ENCODE results near the gene TMEM181. TPM values are rescaled to one million over a fixed set of nuclear protein-coding genes. Genes with fewer than 3 reads are reported as not detected.
"Not testable (repeated sequence)": the region's sequence is repeated elsewhere in the genome, so short reads cannot be mapped to it uniquely, and the experiment has no call there.

TMEM181 gene
- total RNA-seq, 2 donors from 2014 or later: 17.6 to 20.4 TPM

DNA sequence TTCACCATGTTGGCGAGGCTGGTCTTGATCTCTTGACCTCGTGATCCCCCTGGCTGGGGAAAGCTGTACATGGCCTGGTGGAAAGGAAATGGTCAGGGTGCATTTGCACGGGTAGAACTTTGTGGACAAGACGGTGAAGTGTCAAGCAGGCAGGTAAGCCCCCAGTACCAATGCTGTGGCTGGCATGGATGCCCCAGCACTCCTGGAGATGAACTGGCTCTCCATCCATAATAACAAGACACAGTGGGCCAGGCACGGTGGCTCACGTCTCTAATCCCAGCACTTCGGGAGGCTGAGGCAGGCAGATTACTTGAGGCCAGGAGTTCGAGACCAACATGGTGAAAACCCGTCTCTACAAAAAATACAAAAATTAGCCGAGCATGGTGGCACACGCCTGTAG, 37.3 kb upstream of the TMEM181 start:
- no peak for DNase-seq
- H3K27me3 Mint-ChIP-seq: peaks cover 51% of the 10 kb centered on the region
- H3K4me3 Mint-ChIP-seq: no peak overlapping the region
- peaks cover 9% of the 10 kb centered on the region for H3K4me1 Mint-ChIP-seq
- ATAC-seq: no peak
- no peak overlapping the region for H3K27ac Mint-ChIP-seq
- H3K9me3 ChIP-seq (ENCODE audit: control insufficient read depth, low read length, poor library complexity, severe bottlenecking): no peaks in the 10 kb centered on the region
- no peaks in the 10 kb centered on the region for H3K36me3 Mint-ChIP-seq (ENCODE audit: low read depth)

DNA sequence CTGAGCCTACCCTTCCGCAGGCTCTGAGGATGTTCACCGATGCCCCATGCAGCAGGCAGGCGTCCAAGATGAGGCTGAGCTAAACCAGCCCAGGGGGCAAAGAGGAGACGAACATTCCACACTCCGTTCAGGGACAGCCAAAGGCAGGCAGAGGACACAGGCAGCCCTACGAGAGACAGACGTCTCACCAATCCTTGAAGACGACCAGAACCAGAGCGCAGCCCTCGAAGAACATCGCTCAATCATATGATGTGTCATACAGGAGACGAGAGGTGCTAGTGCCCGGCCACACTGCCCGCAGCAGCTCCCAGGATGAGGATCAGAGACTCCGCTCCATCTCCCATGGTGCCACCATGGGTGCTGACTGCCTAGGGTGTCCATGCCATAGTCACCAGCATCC, 35.6 kb upstream of the TMEM181 start:
- no peak overlapping the region for H3K27ac Mint-ChIP-seq
- H3K9me3 ChIP-seq (ENCODE audit: control insufficient read depth, low read length, poor library complexity, severe bottlenecking): no peaks in the 10 kb centered on the region
- ATAC-seq: no peak
- H3K4me1 Mint-ChIP-seq: peaks cover 2% of the 10 kb centered on the region
- no peaks in the 10 kb centered on the region for H3K36me3 Mint-ChIP-seq (ENCODE audit: low read depth)
- H3K27me3 Mint-ChIP-seq: peaks cover 57% of the 10 kb centered on the region
- DNase-seq: no peak
- H3K4me3 Mint-ChIP-seq: no peak overlapping the region

DNA sequence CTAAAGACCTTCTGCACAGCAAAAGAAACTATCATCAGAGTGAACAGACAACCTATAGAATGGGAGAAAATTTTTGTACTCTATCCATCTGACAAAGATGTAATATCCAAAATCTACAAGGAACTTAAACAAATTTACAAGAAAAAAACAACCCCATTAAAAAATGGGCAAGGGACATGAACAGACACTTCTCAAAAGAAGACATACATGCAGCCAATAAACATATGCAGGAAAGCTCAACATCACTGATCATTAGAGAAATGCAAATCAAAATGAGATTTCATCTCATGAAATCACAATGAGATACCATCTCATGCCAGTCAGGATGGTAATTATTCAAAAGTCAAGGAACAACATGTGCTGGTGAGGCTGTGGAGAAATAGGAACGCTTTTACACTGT, 32.0 kb upstream of the TMEM181 start:
- not testable (repeated sequence) for DNase-seq; H3K4me1 Mint-ChIP-seq; H3K36me3 Mint-ChIP-seq (ENCODE audit: low read depth); H3K4me3 Mint-ChIP-seq; ATAC-seq; H3K27ac Mint-ChIP-seq; H3K9me3 ChIP-seq (ENCODE audit: control insufficient read depth, low read length, poor library complexity, severe bottlenecking)
- peaks cover 52% of the 10 kb centered on the region for H3K27me3 Mint-ChIP-seq

DNA sequence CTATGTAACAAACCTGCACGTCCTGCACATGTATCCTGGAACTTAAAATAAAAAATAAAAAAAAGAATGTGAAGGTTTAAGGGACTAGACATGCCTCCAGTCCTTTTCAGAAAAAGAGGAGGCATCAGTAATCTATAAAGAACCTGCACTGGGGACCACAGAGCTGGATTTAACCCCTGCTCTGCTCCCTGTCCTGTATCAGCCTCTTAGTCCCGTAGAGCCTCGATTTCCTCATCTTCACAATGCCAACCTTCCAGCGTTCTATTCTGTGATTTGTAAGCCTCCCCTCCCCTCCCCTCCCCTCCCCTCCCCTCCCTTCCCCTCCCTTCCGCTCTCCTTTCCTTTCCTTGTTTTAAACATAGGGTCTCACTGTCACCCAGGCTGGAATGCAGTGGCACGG, 31.1 kb upstream of the TMEM181 start:
- Mint-ChIP-seq H3K27me3 (peaks cover 45% of the 10 kb centered on the region), H3K36me3 (ENCODE audit: low read depth) (peaks cover 3% of the 10 kb centered on the region), H3K4me1 (no peaks in the 10 kb centered on the region), H3K4me3 (no peak overlapping the region), H3K27ac (no peak overlapping the region)
- DNase-seq: no peak
- H3K9me3 ChIP-seq (ENCODE audit: control insufficient read depth, low read length, poor library complexity, severe bottlenecking): no peaks in the 10 kb centered on the region
- no peak for ATAC-seq

DNA sequence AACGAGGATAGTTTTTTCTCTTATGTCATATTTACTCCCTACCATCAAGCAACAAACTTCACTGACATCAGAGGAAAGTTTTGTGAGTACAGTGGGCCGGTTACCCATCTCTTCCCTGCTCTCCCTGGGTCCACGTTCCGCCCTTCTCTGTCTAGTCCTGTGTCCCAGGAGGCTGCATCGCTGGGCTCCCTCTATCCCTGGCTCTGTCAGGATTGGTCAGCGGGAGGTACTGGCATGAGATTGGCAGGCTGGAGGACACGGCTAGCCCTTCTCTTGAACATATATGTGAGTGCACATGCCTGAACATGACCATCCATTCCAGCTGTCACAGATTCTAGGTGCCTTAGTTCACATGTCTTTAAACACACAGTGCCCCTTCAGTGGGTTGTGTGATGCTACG, 30.3 kb upstream of the TMEM181 start:
- DNase-seq: no peak
- Mint-ChIP-seq H3K4me1 (no peaks in the 10 kb centered on the region), H3K4me3 (no peak overlapping the region), H3K36me3 (ENCODE audit: low read depth) (peaks cover 3% of the 10 kb centered on the region), H3K27me3 (peaks cover 37% of the 10 kb centered on the region), H3K27ac (no peak overlapping the region)
- H3K9me3 ChIP-seq (ENCODE audit: control insufficient read depth, low read length, poor library complexity, severe bottlenecking): no peaks in the 10 kb centered on the region
- no peak for ATAC-seq

DNA sequence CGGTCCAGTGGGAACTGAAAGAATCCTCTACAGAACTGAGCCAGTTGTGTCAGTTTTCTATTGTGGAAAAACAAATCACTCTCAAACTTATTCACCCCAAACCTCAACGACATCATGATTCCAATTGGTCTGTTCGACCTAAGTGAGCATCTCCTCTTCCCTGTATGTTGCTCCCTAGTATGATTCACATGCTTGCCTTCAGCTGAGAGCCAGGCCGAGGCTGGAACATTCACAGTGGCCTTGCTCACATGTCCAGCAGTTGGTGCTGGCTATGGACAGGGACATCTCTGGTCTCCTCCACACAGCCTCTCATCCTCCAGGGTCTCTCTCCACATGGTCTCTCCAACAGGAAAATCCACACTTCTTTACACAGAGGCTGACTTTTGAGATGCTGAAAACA, 28.3 kb upstream of the TMEM181 start:
- ATAC-seq: no peak

DNA sequence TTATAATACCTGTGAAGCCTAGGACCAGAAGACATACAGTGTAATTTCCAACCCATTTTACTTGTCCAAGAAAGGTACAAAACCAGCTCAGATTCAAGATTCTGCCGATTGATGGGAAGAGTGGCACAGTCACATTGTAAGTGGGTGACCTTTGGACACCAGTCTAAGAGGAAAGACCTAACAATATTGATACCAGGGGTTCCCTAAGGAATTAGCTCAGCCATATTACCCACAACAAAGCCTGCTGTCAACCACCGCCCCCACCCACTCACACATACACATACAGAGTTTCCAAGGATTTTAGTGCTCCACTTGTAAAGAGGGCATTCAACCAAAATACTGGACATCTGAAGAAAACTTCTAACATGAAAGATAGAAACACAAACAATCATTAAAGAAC, 27.9 kb upstream of the TMEM181 start:
- Mint-ChIP-seq H3K27me3 (peaks cover 27% of the 10 kb centered on the region), H3K27ac (no peak overlapping the region), H3K4me3 (no peak overlapping the region), H3K36me3 (ENCODE audit: low read depth) (peaks cover 3% of the 10 kb centered on the region), H3K4me1 (no peaks in the 10 kb centered on the region)
- H3K9me3 ChIP-seq (ENCODE audit: control insufficient read depth, low read length, poor library complexity, severe bottlenecking): no peaks in the 10 kb centered on the region
- ATAC-seq: no peak
- no peak for DNase-seq

More for the DNA sequence above, 28.3 kb upstream of the TMEM181 start:
- DNase-seq: no peak
- H3K27ac Mint-ChIP-seq: no peak overlapping the region
- H3K27me3 Mint-ChIP-seq: peaks cover 28% of the 10 kb centered on the region
- H3K36me3 Mint-ChIP-seq (ENCODE audit: low read depth): peaks cover 3% of the 10 kb centered on the region
- no peaks in the 10 kb centered on the region for H3K4me1 Mint-ChIP-seq
- H3K4me3 Mint-ChIP-seq: no peak overlapping the region
- no peaks in the 10 kb centered on the region for H3K9me3 ChIP-seq (ENCODE audit: control insufficient read depth, low read length, poor library complexity, severe bottlenecking)

DNA sequence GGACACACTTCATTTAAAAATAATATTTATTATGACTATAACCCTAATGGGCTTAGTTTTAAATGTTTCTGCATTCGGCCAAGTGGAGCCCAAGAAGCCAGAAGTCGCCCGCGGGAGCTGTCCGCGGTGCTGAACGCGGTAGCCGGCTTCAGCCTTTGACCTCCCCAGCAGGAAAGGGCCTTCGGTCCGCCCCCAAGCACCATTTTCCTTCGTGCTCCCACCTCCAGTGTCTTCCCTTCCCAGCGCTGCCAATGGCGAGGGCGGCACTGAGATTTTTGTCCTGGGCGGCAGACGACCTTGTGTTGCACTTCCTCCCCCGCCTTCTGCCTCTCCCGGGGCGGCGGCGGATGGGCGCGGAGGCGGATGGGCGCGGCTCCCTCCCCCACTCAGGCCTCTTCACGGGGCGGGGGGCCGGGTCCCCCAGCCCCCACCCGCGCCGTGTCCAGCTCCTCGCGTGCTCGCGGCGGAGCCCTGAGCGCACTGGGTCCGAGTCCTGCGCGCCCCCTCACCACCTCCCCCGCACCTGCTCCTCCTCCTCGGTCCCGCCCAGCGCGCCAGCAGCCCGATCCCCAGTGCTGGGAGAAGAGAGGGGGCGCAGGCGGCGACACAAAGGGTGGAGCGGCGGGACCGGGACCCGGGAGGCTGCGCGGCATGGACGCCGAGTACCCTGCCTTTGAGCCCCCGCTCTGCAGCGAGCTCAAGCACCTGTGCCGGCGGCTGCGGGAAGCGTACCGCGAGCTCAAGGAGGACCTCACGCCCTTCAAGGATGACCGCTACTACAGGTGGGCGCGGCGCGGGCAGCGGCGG, 23.6 kb upstream of the TMEM181 start:
- peak; percentile 63 to 68 (median 67) for DNase-seq
- H3K27ac Mint-ChIP-seq: no peak overlapping the region
- H3K27me3 Mint-ChIP-seq: peaks cover 23% of the 10 kb centered on the region
- peak overlapping the region; percentile 87 for H3K4me3 Mint-ChIP-seq
- H3K9me3 ChIP-seq (ENCODE audit: control insufficient read depth, low read length, poor library complexity, severe bottlenecking): no peaks in the 10 kb centered on the region
- H3K36me3 Mint-ChIP-seq (ENCODE audit: low read depth): no peaks in the 10 kb centered on the region
- peaks cover 2% of the 10 kb centered on the region for H3K4me1 Mint-ChIP-seq
- ATAC-seq: peak; percentile 72

DNA sequence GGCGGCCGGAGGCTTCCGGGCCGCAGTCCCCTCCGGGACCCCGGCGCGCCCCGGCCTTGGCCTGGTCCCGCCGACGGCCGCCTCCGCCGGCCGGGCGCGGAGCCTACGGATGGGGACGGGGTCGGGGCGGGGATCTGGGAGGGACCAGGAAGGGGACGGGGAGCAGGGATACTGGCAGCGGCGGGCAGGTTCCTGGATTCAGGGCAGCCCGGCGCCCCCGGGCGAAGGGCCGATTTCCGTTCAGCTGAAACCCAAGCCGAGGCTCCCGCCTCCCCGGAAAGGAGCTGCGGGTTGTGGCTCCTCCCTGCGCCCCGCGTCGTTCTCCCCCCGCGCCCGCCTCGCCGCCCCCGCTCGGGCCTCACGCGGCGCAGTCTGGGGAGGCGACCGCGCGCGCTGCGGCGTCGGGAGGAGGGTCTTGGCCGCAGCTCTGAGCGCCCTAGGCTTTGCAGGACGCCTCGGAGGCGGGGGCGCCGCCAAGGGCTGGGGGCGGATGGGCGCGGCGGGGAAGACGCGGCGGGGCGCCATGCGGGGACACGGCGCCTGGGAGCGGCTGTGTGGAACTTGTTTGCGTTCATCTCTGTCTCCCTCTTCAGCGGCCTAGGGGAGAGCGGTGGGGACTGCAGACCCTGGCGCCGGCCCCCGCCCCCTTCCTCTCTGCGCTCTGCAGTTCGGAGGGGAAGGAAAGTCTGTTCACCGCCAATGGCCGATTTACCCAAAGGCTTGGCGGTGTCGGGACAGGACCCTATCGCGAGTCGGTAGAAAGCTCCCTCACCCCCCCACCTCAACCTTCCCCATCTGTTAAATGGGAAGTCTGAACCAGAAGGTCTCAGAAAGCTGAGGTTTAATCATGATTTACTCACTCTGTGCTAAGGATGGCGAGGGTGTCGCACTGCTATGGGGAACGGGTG, 22.7 kb upstream of the TMEM181 start:
- ATAC-seq (peak; percentile 72), DNase-seq (peak in 2 of 3 donors; percentile 32 to 33)
- Mint-ChIP-seq H3K4me1 (peaks cover 2% of the 10 kb centered on the region), H3K27me3 (peaks cover 23% of the 10 kb centered on the region), H3K27ac (no peak overlapping the region), H3K36me3 (ENCODE audit: low read depth) (no peaks in the 10 kb centered on the region), H3K4me3 (peak overlapping the region; percentile 87)
- no peaks in the 10 kb centered on the region for H3K9me3 ChIP-seq (ENCODE audit: control insufficient read depth, low read length, poor library complexity, severe bottlenecking)

DNA sequence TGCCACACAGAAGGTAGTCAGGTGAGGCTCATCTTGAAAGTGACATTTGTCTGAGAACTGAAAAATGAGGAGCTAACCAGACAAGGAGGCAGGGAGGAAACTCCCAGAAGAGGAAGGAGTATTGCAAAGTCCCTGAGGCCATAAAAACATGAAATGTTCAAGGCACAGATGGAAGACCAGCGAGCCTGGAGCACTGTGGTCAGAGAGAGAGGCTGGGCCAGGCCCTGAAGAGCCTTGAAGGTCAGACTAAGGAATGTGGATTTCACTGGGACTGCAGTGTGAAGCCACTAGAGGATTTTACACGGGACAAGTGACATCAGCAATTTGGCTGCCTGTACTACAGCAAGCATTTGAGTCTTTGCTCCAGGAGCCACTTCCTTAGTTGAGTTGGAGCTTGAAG, 21.1 kb upstream of the TMEM181 start:
- H3K4me1 Mint-ChIP-seq: peaks cover 2% of the 10 kb centered on the region
- H3K36me3 Mint-ChIP-seq (ENCODE audit: low read depth): no peaks in the 10 kb centered on the region
- peaks cover 23% of the 10 kb centered on the region for H3K27me3 Mint-ChIP-seq
- DNase-seq (no peak), ATAC-seq (no peak)
- H3K9me3 ChIP-seq (ENCODE audit: control insufficient read depth, low read length, poor library complexity, severe bottlenecking): no peaks in the 10 kb centered on the region
- H3K4me3 Mint-ChIP-seq: no peak overlapping the region
- H3K27ac Mint-ChIP-seq: no peak overlapping the region

DNA sequence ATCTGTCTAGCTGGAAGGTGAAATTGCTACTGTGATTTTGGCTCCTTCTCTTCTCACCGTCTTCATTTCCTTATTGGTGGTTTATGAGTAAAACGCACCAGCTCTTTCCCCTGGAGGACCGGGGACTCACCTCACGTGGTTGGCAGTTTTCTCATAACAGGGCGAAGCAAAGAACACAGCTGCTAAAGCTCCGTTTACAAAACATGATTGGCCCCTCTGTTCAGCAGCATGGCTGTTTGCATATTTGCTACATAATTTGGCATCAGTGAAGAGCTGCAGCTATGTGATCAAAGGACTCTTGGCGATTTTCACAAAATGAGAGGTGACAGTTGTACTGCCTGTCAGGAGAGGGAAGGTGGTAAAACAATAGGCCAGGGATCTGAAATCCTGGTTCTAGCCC, 20.5 kb upstream of the TMEM181 start:
- Mint-ChIP-seq H3K27ac (no peak overlapping the region), H3K4me3 (peak overlapping the region; percentile 36), H3K4me1 (peaks cover 2% of the 10 kb centered on the region), H3K27me3 (peaks cover 23% of the 10 kb centered on the region), H3K36me3 (ENCODE audit: low read depth) (no peaks in the 10 kb centered on the region)
- no peak for DNase-seq
- no peaks in the 10 kb centered on the region for H3K9me3 ChIP-seq (ENCODE audit: control insufficient read depth, low read length, poor library complexity, severe bottlenecking)
- ATAC-seq: no peak

DNA sequence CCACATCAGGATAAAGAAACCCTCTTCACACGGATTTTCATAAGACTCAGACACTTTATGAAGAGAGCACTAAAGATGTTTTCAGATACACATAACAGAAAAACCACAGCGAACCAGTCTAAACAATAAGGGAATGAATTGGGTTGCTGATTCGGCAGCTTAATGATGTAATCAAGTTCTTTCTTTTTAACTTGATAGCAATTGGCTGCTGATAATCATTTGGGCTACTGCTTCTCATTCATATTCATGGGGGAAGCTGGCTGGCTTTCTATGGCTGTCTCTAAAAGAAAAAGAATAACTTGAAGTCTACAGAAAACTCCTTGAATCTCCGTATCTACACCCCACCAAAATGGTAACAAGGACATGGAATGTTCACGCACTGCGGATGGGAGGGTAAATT, 20.0 kb upstream of the TMEM181 start:
- ATAC-seq (no peak), DNase-seq (no peak)
- Mint-ChIP-seq H3K4me1 (peaks cover 2% of the 10 kb centered on the region), H3K27ac (no peak overlapping the region), H3K36me3 (ENCODE audit: low read depth) (no peaks in the 10 kb centered on the region), H3K4me3 (no peak overlapping the region), H3K27me3 (peaks cover 22% of the 10 kb centered on the region)
- no peaks in the 10 kb centered on the region for H3K9me3 ChIP-seq (ENCODE audit: control insufficient read depth, low read length, poor library complexity, severe bottlenecking)

DNA sequence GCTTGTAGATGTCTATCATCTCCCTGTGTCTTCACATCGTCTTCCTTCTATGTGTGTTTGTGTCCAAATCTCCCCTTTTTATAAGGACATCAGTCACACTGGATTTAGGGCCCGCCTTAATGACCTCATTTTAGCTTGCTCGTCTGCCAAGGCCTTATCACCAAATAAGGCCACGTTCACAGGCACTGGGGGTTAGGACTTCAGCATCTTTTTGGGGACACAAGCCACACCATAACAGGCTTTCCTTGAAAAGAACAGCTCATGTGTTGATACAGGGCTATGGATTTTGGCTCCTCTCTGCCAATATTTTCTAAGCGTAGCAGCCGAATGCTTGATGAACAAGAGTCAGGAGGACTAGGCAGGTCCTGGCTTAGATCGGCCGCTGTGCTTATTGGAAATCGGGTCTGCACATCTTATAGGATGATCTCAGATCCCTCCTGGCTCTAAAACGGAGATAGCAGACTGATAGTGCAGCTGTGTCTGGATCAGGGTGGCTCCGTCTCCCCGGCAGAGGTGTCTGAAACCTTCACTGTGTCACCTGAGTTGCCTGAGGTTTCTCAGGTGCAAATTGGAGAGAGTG, 16.2 kb upstream of the TMEM181 start:
- Mint-ChIP-seq H3K36me3 (ENCODE audit: low read depth) (peaks cover 3% of the 10 kb centered on the region), H3K4me1 (no peaks in the 10 kb centered on the region), H3K27me3 (peaks cover 13% of the 10 kb centered on the region), H3K4me3 (no peak overlapping the region), H3K27ac (no peak overlapping the region)
- H3K9me3 ChIP-seq (ENCODE audit: control insufficient read depth, low read length, poor library complexity, severe bottlenecking): no peaks in the 10 kb centered on the region
- no peak for DNase-seq
- no peak for ATAC-seq

Measured in T-helper 17 cell (primary cell).